ENCODE measurements around the gene SP8.

Gene SP8

DNA sequence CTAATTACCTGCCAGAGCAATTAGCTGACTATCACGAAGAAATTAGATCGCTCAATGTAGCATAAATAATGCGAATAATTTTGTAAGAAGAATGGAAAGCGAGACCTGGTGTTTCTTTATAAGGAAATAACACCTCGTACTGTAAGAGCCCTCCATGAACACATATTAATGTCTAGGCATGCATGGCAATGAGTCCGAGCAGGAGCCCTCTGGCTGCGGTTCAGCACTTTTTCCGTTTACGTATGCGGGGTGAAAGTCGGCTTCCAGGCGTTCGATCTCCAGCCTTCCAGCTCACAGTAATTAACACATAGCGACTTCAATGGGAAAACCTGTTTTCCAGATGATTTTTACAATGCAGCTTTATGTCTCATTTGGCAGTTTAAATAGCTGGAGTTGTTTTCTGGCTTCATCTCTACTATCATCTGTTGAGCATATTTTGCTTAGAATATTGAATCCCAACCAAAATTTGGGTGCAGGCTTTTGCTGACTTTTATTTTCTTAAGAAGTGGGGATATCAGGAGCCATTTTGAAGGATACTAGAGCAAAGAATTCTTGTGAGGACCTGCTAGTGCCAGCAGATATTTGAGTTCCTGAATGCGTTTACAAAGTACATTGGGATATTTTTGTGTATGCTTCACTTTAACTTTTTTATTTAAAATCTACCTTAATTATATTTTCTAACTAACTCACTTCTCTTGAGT lies 7.2 kb upstream of the SP8 start:
- no peak for DNase-seq

DNA sequence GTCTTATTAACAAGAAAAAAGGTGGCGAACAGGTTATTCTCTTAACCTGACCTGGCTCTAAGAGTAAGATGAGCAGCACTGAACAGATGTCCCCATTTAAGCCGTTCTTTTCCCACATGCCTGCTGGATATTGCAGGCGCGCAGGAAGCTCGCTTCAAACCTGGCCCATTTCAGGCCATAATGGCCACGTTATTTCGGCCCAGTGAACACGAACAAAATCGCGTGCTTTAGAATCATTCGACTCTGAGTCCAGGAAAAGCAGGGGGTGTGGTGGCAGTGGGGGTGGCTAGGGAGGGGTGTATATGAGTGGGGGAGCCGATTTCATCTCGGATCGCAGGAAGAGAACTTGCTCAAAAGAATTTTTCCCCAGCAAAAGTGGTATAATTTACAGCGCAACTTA lies 6.6 kb upstream of the SP8 start:
- DNase-seq, result no peak

DNA sequence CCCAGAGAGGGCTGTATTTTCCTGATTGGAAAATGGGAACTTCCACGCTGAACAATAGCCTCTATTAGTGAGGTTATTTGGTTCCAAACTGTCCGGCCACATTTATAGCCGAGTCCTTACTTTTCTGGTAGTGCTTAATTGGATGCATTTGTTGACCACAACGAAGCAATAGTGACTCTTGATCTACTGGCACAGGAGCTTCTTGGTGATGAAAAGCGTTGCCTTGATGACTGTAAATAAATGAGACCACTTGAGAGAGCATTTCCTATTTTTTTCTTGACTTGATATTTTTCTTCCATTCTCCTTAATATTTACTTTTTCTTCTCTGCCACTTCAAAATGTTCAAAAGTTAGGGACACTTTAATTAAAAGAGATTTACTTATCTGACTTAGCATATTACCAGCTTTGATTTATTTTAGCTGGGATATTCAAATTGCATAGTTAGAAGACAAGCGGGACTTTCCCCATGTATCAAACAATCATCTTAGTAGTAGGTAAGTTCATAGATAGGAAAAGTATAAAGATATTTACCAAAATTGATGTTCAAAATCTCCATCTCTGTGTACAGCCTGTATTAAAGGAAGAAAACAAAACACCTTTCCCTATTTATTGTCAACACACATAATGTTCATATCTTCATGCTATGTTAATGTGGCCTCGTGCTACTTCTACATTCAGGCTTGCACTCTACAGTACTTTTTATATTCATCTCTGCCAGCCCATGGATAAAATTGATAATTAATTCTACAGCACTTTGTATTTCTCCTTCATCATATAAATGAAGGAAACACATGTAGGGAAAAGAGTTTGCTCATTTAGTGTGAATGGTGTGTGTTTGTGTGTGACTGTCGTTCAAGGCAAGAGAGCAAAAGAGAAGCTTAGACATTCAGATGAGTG lies 5.1 kb upstream of the SP8 start:
- no peak for DNase-seq

DNA sequence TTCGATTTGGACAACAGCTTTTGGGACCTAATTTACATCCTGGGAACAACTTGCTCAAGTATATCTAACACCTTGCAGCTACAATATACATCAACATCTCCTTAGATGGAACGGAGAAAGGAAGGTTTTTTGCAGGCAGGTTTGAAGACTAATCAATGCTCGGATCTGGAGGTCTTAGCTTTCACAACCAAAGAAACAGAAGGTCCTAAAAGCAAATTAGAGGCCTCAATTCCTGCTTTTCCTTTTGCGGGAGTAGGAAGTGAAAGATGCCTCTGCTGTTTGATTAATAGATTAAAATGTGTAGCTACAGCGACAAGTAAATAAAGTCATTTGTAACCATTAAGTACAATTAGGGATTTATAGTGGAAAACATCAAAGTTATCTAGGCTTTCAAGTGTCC lies 3.7 kb upstream of the SP8 start:
- no peak for DNase-seq

DNA sequence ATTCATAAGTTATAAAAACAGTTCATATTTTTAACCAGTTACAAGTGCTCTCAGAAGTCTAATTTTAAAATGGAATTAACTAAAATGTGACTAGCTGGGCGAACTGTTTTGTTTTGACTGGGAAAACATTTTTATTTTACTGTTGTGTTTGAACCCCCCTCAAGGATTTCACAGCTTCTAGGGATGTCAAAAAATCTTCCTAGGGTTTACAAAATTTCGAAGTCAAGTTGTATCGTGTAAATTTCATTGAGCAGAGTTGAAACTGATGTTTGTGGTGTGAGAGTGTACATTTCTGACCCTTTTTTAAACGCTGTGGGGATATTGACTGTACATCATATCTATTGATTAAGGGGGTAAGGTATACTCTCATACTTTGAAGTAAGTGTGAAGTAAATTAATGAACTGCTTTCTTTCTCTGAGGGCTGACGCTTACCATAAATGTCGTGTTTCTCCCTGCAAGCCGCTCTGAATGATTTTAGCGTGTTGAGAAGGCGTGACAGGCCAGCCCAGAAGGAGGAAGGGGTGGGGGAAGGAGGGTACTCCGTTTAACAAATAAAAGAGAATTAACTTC lies 1.8 kb upstream of the SP8 start:
- no peak for DNase-seq

DNA sequence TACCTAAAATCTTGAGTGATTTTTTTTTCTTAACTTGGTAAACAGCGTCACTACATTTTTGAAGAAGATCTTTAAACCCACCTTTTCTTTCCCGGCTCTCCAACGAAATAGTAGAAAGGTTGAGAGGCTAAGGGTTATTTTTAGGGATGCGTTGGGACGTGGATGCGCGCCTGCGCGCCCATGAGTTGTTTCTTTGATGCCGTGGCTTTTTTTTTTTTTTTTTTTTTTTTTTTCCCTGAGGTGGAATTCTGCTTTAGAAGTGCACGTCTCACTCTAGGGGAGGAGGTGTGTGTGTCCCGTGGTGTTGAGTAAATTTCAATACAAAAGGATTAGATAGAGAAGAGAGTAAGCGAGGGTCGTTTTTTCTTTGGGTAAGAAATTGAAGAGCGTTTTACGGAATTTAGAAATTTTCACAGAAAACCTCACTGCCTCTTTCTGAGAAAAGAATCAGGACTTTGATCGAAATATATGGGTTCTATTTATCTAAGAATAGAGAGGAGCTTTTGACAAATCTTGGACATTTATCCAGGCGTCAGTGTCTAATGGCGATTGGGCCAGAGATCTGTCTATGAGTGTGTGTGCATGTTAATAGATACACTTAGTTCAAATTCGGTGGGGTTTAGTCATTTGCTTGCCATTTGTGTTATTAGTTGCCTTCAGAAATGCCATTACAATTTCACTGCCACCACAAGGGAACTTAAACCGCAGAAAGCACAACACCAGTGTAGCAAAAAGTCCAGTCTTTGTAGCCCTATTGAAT lies 1.2 kb upstream of the SP8 start:
- DNase-seq, result no peak

DNA sequence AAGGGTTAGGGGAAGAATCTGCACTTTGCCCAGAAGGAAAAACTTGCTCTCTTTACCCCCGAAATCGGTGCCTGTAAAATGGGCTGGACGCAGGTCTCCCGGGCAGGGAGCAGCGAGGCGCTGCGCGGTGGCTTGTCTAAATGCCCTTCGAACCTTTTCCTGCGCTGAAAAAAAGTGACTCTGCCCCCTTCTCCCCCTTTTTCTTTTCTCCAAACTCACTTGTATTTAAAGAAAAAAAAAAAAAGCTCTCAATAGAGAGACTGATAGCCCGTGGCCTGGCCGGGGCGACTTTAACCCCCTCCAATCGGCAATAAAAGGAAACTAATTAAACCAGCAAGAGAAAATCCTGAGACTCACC lies 286 bp downstream of the SP8 start:
- DNase-seq, result no peak

DNA sequence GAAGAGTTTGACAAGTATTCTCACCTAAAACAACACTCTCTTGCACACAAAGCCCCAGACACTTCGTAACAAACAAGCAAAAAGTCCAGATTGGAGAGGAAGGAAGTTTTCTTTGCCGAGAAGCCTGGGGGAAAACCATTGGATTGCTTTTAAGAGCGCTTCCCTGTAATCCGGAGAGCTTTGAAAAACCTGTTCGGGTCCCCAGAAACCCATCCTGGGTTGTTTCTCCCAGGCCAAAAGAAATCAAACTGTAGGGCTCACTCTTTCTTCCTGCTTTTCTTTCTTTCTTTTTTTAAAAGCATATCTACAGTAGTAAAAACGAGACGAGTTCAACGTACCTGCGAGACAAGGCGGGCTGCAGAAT lies 655 bp downstream of the SP8 start:
- DNase-seq, result no peak

DNA sequence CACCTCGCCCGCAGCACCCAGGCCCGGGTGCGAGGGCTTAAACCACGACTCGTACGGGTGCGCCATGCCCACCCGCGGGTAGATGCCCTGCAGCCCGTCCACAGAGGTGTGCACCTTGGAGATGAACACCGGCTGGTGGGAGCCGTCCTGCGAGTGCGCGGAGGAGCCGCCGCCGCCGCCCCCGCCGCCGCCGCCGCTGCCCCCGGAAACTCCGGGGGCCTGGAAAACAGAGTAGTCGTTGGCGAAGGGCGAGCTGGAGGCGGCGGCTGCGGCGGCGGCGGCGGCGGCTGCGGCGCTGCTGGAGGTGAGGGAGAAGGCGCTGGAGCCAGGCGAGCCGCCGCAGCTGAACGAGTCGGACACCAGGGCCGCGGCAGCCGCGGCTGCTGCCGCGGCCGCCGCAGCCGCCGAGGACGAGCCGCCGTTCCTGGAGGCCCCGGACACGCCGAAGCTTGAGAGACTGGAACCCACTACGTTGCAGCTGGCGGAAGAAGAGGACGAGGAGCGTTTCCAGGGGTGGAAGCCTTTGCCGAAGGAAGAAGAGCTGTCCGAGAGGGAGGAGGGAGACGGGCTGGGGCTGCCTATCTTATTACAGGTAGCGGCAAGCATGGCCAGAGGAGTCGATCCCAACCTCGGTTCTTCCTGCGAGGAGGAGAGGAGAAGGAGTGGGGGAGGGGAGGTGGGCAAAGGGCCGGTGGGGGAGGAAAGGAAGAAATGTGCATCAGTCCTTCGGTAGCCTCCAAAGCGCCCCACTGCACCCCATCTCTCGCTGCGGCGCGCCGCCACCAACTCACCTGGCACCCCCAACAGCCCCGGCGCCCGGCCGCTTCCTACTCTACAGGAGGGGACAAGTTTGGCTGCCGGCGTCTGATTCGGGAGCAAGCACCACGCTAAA lies 1.3 kb downstream of the SP8 start:
- DNase-seq, result no peak

DNA sequence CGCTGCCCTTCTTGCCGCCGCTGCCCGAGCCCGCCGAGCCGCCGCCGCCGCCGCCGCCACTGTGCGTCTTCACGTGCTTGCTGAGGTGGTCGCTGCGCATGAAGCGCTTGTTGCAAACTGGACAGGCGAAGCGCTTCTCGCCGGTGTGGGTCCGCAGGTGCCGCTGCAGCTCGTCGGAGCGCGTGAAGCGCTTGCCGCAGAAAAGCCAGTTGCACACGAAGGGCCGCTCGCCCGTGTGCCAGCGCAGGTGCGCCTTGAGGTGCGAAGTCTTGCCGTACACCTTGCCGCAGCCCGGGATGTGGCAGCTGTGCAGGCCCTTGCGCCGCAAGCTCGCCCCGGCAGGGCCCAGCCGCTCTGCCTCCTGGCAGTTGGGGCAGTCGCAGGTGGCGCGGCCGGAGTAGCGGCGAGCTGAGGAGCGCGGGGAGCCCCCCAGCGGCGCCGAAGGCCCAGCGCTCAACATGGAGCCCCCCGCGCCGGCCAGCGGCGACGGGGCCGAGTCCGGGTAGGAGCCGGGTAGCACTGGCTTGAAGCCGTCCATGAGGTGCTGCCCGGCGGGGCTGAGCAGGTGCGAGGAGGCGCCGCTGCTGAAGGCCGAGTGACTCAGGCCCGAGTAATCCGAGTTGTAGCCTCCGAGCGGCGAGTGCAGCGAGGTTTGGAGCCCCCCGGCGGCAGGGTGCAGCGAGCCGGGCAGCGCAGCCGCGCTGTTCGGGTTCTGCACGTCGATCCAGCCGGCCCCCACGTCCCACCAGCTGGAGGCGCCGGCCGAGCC lies 2.1 kb downstream of the SP8 start:
- no peak for DNase-seq

DNA sequence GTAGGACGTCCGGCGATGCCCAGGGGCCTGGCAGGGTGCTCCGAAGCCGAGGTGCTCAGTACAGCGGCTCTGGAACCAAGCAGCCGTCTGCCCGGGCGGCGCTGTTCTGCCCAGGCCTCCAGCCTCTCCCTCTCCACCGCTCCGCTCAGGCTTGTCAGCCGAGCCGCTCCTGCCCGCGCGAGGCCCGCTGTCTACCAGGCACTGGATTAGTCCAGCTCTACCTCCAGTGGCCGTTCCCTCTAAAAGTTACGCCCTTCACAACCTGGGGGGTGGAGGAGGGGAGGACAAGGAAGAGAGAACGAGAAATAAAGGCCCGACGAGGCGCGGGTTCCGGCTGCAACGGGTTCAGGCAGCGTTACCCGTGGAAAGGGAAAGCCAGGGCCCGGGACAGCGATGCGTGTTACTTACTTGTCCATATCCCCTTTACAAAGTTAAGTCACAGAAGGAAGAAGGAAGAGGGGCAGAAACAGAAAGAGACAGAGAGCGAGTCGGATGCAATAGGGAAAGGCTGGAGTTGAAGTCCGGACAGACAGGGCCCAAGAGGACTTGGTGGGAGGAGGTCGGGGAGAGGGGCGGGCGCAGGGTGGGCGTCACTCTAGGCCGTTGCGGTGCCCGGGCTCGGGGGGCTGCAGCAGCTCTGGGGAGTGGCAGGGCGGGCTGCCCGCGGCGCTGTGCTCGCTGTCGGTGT lies 2.8 kb downstream of the SP8 start:
- DNase-seq, result no peak

DNA sequence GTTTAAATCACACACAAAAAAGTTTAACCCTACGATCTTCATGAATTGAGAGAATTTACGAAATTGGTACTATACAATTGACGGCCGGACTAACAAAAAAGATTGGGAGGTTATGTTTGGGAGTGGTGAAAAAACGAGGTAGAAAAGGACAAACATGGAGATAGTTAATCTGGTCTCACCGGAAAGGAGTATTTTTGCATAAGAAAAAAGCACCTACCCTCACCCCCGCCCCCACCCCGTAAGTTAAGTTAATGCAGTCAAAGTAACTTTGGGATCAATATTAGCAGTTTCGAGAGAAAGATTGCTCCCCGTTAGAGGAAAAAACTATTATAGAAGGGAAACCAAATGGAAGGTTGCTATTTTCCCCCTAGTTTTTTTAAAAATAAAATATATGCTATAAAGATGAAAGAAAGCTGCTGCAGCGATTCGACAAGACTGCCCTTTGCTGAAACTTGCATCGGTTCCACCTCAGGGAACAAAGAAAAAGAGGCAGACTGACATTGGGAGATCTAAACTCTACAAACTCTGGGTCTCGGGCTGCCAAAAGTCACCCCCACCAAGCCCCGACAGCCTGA lies 3.5 kb downstream of the SP8 start:
- no peak for DNase-seq

DNA sequence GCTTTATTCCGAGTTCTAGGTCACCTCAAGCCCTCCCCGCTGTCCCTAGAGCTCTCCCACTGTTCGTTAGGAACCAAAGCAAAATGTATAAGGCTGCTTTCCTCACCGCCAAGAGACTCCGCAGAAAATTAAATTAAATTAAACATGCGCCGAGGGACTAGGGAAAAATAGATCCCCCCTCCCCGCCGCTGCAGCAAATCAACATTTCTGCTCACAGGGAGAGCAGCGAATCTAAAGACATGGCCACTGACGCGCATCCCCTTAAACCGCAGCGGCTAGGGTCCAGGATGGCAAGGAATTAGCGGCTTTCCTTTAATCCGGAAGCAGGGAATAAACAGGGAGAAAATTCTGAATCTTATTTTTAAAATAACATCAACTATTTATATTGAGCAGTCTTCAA lies 7.6 kb downstream of the SP8 start:
- DNase-seq, result no peak

DNA sequence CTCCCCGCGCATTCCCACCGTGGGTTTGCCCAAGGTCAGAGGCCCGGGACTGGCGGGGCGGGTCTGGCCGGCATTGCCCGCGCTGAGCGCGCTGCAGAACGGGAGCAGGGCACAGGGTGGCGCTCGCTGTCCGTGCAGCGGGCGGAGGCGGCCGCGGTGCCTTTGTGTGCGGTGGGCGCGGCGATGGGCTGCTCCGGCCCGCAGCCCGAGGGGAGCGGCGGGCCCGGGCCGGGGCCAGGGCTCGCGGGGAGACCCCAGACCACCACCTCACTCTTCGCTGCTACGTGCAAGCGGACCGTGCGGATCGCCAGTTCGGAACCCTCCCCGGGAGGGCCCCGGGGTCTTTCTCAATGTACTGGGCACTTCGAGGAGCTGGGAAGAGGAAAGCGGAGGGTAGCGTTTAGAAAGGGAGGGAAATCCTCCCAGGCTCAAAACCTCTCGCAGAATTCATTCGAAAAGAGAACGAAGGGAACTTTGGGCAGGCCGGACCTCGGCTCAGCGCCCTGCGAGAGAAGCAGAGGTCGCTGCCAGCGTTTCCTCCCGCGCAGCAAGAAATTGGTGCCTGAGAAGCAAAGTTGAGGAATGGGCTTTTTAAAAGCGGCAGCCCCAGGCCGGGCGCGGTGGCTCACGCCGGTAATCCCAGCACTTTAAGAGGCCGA lies 8.5 kb downstream of the SP8 start:
- DNase-seq, result no peak

DNA sequence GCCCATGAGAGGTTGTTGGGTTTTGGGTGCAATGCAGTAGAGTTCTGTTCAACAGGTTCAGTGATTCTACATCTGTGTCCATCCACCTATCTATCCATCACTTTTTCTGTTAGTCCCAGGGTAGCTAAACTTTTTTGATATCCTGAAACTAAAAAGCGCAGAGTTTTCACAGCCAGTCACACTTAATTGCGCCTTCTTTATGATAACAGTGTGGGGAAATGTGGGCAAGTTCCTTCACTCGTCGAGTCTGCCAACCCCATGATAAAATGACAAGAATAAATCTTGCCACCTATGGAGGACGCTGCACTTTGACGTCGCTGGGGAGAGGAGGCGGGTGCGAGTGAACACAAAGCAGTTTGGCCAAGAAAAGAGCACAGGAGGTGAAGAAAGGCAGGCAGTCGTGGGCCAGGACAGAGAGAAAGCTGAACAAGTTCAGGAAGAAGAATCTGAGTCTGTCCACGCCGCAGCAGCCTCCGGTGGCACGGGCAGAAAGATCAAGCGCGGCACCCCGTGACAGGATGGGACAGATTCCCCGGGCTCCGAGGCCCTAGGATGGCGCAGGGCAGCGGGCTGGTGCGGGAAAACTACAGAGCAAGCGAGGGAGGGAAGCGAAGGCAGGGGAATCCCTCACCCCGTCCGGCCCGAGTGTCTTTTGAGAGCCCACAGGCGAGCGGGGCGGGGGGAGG lies 9.2 kb downstream of the SP8 start:
- DNase-seq, result no peak

DNA sequence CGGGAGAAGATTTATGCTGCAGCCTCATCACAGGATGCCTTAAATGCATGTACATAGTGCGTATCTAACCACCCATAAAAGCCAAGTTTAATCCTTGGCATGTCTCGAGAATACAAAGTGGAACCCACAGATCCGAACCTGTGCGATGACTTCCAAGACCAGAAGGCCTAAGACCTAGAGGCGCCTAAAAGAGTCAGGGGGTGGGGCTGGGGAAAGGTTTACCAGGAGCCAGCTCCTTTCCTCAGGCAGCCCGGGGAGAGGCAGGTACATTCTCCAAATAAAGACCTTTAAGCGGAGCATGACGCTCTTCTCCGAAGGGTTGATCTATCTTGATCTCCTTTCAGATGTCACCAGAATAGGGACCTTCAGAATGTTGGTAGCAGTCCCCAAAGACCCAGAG lies 9.7 kb downstream of the SP8 start:
- no peak for DNase-seq

DNA sequence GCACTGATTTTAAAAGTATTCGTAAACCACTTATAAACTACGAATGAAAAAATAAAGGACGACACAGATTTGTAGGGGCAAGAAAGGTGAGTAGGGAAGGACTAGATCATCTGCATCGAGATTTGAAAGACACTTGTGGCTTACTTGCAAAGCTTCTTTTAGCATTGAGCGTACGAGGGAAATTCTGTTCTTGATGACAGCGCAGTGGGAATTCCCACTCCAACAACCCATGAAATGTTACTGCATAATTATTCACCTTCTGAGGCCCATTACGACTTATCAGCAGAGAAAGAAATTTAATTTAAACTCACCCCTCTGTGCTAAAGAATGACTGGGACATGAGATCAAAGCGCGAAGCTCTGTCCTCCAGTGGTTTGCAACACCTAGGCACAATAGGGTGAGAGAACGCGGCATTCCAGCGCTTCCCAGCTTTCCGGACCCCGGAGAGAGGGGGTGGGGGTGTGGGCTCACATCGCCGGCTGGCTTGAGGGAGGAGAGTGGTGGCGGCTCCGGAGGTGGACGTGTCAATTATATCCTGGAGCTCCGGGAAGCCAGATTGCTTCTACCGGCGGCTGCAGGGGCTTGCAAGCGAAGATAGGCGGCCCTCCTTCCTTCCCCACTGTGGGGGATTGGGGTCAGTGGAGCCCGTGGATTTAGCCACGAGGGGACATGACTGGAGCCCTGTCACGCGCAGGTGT lies 10.3 kb downstream of the SP8 start:
- DNase-seq, result no peak

DNA sequence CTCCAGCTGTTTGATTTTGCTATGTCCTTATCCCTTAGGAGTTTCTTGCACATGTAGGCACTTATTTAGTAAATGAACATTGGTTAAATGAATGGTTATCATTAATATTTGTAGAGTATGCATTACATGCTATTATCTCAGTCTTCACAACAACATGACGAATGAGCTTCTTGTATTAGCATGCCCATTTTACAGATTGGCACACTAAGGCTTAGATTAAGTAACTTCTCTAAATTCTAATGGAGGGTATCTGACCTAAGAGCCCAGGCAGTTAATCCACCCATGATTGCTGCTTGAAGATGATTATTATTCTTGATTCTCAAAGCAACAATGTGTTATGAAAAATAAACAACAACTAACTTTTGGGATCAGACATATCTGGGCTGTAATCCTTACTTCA lies 32.7 kb downstream of the SP8 start:
- no peak for DNase-seq

DNA sequence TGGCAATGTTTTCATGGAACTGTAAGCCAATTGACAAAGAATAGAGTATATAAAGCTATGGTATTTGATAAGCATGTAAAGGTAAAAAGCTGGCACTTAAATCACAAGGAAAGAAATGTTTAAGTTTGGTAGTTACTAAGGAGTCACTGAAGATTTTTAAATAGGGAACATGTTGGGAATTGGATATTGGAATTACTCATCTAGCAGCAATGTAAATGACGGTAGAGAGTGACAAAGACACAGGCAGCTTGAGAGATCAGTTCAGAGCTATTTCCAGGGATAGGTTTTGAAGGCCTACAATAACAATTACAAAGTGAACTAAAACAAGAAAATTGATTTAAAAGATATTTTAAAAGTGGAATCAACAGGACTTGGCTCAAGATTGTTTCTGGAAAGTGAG lies 36.8 kb downstream of the SP8 start:
- no peak for DNase-seq
